Measurements from ENCODE around the gene IFITM1.

The IFITM1 gene

GRCh38 chr11:297051-297585 lies 16.7 kb upstream of the IFITM1 start:
- TF ChIP-seq EZH2 (IDR thresholded peaks at IDR 0.05; ENCODE audit: borderline replicate concordance, low read depth, low read length, severe bottlenecking) (no peak), CTCF (IDR thresholded peaks at IDR 0.05; ENCODE audit: borderline replicate concordance, extremely low read depth, low read length, poor library complexity, severe bottlenecking) (no peak)
- peaks cover 10% of the 10 kb centered on the region for H4K20me1 ChIP-seq (ENCODE audit: insufficient read depth, low read length)
- no peak for DNase-seq
- no peaks in the 10 kb centered on the region for H3K79me2 ChIP-seq (ENCODE audit: insufficient read depth, low read length)
- H3K4me3 ChIP-seq (ENCODE audit: low read depth in 1 of 2, low read length in 2 of 2) = no peak overlapping the region
- H3K9me3 ChIP-seq (ENCODE audit: insufficient read depth, low read length, severe bottlenecking) = no peaks in the 10 kb centered on the region
- H3K27ac ChIP-seq (ENCODE audit: low read length) = no peak overlapping the region
- H3K4me1 ChIP-seq (ENCODE audit: insufficient read depth, low read length) = peaks cover 3% of the 10 kb centered on the region; the same call in 1 of the 2 replicates
- H2AFZ ChIP-seq (ENCODE audit: low read depth, low read length) = no peak overlapping the region
- peaks cover 21% of the 10 kb centered on the region for H3K36me3 ChIP-seq (ENCODE audit: insufficient read depth, low read length)
- H3K9ac ChIP-seq (ENCODE audit: low read depth, low read length) = no peak overlapping the region
- no peak overlapping the region for H3K4me2 ChIP-seq (ENCODE audit: insufficient read depth, low read length)
- ATAC-seq (ENCODE audit: insufficient read depth, low read depth) = peak; percentile 12; the same call in 1 of the 3 replicates
- H3K27me3 ChIP-seq (ENCODE audit: insufficient read depth, low read length, poor library complexity) = peaks cover 7% of the 10 kb centered on the region

GRCh38 chr11:297586-298405 lies 16.0 kb upstream of the IFITM1 start:
- ATAC-seq (ENCODE audit: insufficient read depth, low read depth) (peak; percentile 23), DNase-seq (no peak)
- Histone ChIP-seq H3K27ac (ENCODE audit: low read length) (no peak overlapping the region), H3K9me3 (ENCODE audit: insufficient read depth, low read length, severe bottlenecking) (no peaks in the 10 kb centered on the region), H3K9ac (ENCODE audit: low read depth, low read length) (no peak overlapping the region), H2AFZ (ENCODE audit: low read depth, low read length) (no peak overlapping the region), H4K20me1 (ENCODE audit: insufficient read depth, low read length) (peaks cover 4% of the 10 kb centered on the region), H3K4me1 (ENCODE audit: insufficient read depth, low read length) (no peaks in the 10 kb centered on the region), H3K4me3 (ENCODE audit: low read depth in 1 of 2, low read length in 2 of 2) (no peak overlapping the region), H3K4me2 (ENCODE audit: insufficient read depth, low read length) (no peak overlapping the region), H3K27me3 (ENCODE audit: insufficient read depth, low read length, poor library complexity) (peaks cover 7% of the 10 kb centered on the region), H3K79me2 (ENCODE audit: insufficient read depth, low read length) (no peaks in the 10 kb centered on the region), H3K36me3 (ENCODE audit: insufficient read depth, low read length) (peaks cover 14% of the 10 kb centered on the region)
- TF ChIP-seq CTCF (IDR thresholded peaks at IDR 0.05; ENCODE audit: borderline replicate concordance, extremely low read depth, low read length, poor library complexity, severe bottlenecking) = no peak

- Histone ChIP-seq H3K36me3 (ENCODE audit: insufficient read depth, low read length) (peaks cover 11% of the 10 kb centered on the region), H3K79me2 (ENCODE audit: insufficient read depth, low read length) (no peaks in the 10 kb centered on the region), H2AFZ (ENCODE audit: low read depth, low read length) (no peak overlapping the region), H3K4me1 (ENCODE audit: insufficient read depth, low read length) (no peaks in the 10 kb centered on the region), H3K4me3 (ENCODE audit: low read depth in 1 of 2, low read length in 2 of 2) (no peak overlapping the region), H3K9me3 (ENCODE audit: insufficient read depth, low read length, severe bottlenecking) (no peaks in the 10 kb centered on the region), H3K9ac (ENCODE audit: low read depth, low read length) (no peak overlapping the region), H3K27ac (ENCODE audit: low read length) (no peak overlapping the region), H3K4me2 (ENCODE audit: insufficient read depth, low read length) (no peak overlapping the region), H4K20me1 (ENCODE audit: insufficient read depth, low read length) (peaks cover 4% of the 10 kb centered on the region), H3K27me3 (ENCODE audit: insufficient read depth, low read length, poor library complexity) (peaks cover 7% of the 10 kb centered on the region)
- no peak for DNase-seq
- ATAC-seq (ENCODE audit: insufficient read depth, low read depth) = no peak
- TF ChIP-seq EZH2 (IDR thresholded peaks at IDR 0.05; ENCODE audit: borderline replicate concordance, low read depth, low read length, severe bottlenecking) (no peak), CTCF (IDR thresholded peaks at IDR 0.05; ENCODE audit: borderline replicate concordance, extremely low read depth, low read length, poor library complexity, severe bottlenecking) (no peak)
Measured at GRCh38 chr11:298406-299065, 15.3 kb upstream of the IFITM1 start.

Measured in DND-41 (cell line).